ENCODE data around the gene TGFBR3.

DNA sequence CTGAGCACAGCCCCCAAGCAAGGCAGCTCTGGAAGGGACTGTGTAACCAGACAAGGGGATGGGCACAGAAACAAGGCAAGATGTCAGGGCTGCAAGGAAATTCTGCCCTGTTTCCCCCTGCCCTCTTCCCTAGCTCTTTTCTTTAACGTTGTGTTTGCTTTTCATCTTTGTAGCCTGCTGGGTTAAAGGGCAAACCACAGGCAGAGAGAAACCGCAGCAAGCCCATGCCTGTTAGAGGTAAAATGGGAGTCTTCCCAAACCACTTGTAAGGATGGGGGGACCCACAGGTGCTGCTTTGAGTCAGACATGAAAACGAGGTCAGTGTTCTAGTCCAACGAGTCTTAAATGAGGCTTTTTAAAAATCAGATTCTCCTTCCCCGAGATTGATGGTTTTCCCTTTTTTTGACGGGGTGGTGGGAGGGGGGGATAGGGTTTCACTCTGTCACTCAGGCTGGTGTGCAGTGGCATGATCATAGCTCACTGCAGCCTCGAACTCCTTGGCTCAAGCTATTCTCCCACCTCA is 13.3 kb downstream of the TGFBR3 start:
- TF ChIP-seq, protein P1, sequence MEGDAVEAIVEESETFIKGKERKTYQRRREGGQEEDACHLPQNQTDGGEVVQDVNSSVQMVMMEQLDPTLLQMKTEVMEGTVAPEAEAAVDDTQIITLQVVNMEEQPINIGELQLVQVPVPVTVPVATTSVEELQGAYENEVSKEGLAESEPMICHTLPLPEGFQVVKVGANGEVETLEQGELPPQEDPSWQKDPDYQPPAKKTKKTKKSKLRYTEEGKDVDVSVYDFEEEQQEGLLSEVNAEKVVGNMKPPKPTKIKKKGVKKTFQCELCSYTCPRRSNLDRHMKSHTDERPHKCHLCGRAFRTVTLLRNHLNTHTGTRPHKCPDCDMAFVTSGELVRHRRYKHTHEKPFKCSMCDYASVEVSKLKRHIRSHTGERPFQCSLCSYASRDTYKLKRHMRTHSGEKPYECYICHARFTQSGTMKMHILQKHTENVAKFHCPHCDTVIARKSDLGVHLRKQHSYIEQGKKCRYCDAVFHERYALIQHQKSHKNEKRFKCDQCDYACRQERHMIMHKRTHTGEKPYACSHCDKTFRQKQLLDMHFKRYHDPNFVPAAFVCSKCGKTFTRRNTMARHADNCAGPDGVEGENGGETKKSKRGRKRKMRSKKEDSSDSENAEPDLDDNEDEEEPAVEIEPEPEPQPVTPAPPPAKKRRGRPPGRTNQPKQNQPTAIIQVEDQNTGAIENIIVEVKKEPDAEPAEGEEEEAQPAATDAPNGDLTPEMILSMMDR (IDR thresholded peaks at IDR 0.05; ENCODE audit: low read length): no peak
- TF ChIP-seq EZH2 (IDR thresholded peaks at IDR 0.05; ENCODE audit: borderline replicate concordance, low read length): no peak
